GM18526 (cell line): ENCODE results near the gene KYAT1.

ENCODE experiments used
- POLR2A ChIP-seq: IDR thresholded peaks from 3 replicates; pipeline ENCODE4 v1.6.1; 2011; ENCODE audit not compliant: insufficient read length; ENCODE audit errors: extremely low read depth

Gene KYAT1

GRCh38 chr9:128877852-128878251, 3.9 kb downstream of the KYAT1 start:
- no peak for TF ChIP-seq POLR2A

- TF ChIP-seq POLR2A: no peak
Observed at GRCh38 chr9:128870128-128870940, 11.4 kb downstream of the KYAT1 start.

DNA sequence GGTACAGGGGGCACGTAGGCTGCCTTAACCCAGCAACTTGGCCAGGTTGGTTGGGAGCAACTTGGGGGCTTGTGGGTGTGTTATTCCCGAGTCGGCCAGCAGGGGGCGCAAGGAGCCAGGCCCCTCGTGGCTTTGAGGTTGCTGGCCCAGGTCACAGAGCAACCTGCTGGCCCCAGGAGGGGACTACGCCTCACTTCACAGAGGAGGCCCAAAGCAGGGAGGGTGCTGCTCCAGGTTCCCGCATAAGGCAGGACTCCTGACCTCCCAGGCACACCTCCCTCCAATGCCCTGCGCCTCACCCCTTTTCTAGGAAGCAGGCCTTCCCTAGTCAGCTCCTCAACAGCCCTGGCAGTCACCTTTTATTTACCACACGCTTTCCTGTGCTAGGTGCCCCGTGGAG, 18.1 kb downstream of the KYAT1 start:
- TF ChIP-seq POLR2A: no peak

DNA sequence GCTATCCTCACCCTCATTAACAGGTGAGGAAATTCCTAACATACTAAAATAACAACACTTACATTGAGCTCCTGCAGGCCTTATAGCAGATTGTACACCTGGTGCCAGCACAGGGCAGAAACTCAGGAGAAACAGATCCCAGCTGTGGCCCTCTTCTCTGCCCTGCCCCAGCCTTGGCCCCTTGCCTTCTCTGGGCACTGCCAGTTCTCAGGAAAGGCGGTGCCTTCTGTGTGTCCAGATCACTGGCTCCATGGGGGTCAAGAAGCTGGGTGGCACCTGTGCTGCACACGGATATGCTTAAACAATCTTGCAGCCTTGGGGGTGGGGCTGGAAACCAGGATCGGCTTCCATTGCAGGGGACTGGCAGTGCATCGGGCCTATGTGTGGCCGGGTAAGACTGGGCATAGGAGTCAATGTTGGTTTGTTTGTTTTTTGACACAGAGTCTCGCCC, 19.3 kb downstream of the KYAT1 start:
- no peak for TF ChIP-seq POLR2A

GRCh38 chr9:128861501-128861900, 20.2 kb downstream of the KYAT1 start:
- no peak for TF ChIP-seq POLR2A

DNA sequence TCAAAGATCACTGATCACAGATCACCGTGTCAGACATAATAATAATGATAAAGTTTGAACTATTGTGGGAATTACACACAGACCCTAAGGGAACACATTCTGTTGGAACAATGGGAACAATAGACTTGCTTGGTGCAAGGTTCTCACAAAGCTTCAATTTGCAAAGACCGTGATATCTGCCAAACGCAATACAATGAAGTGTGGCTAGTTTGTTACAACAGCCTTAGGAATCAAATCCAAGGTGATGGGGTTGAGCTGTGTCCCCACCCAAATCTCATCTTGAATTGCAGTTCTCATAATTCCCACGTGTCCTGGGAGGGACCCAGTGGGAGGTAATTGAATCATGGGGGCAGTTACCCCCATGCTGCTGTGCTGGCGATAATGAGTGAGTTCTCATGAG, 20.8 kb downstream of the KYAT1 start:
- no peak for TF ChIP-seq POLR2A

GRCh38 chr9:128847803-128848202, 33.9 kb downstream of the KYAT1 start:
- TF ChIP-seq POLR2A: no peak

DNA sequence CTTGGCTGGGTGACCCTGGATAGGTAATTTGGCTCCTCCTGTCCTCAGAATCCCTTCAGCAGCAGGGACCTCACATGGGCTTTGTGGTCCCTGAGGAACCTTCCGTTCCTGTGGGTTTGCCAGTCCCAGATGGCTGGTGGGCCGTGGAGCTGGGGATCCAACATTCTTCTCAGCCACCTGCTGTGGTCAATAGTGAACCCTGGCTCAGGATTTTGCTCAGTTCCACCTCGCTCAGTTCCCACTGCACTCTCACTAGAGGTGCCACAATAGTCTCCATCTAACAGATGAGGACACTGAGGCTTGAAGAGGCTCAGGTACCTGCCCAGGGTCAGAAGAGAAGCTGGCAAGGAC, 35.1 kb downstream of the KYAT1 start:
- no peak for TF ChIP-seq POLR2A

- TF ChIP-seq POLR2A: no peak
Observed at GRCh38 chr9:128845186-128845931, 36.4 kb downstream of the KYAT1 start.

GRCh38 chr9:128841694-128842492, 39.9 kb downstream of the KYAT1 start:
- no peak for TF ChIP-seq POLR2A

DNA sequence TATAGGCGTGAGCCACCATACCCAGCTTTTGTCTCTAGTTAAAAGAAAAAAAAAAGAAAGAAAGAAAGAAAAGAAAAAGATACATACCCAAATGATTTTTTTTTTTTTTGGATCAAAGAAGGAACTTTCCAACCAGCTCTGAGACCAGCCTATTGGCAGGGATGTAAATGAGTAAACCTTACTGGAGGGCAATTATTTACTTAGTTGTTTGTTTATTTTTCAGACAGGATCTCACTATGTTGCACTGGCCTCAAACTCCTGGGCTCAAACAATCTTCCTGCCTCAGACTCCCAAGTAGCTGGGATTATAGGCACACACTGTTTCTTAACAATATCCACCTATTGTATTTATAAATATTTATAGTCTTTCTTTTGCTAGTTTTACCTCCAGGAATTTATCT, 41.2 kb downstream of the KYAT1 start:
- no peak for TF ChIP-seq POLR2A

DNA sequence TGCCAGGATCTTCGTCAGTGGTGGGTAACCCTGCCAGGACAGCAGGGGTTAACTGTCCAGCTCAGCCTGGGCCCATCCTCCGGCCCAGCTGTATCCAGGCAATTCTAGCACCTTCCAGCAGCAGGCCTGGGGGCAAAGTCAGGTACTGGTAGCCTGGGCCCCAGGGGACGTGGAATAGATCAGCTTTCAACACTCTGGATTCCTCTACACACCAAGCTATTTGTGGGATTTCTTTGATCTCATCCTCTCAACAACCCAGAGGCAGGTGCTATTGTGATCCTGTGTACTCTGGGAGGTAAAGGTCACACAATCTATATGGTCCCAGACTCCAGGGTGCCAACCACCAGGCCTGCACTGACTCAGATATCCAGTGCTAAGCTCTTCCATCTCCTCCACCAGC, 43.4 kb downstream of the KYAT1 start:
- no peak for TF ChIP-seq POLR2A

DNA sequence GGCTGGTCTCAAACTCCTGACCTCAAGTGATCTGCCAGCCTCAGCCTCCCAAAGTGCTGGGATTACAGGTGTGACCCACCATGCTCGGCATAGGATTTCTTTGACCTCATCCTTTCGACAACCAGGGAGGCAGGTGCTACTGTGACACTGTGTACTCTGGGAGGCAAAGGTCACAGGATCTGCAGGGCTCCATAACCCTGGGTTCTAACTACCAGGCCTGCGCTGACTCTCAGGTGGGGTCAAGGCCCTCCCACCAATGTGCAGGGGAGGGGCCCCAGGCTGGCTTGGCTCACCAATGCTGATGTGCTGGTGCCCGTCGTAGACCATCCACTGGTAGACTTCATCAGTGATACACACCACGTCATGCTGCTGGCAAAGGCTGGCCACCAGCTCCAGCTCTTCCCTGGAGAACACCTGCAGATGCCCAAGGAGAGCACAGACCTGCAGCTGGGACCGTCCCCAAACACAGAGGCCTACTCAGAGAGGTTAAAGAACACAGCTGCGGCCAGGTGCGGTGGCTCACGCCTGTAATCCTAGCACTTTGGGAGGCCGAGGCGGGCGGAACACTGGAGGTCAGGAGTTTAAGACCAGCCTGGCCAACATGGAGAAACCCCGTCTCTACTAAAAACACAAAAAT, 45.1 kb downstream of the KYAT1 start:
- no peak for TF ChIP-seq POLR2A

DNA sequence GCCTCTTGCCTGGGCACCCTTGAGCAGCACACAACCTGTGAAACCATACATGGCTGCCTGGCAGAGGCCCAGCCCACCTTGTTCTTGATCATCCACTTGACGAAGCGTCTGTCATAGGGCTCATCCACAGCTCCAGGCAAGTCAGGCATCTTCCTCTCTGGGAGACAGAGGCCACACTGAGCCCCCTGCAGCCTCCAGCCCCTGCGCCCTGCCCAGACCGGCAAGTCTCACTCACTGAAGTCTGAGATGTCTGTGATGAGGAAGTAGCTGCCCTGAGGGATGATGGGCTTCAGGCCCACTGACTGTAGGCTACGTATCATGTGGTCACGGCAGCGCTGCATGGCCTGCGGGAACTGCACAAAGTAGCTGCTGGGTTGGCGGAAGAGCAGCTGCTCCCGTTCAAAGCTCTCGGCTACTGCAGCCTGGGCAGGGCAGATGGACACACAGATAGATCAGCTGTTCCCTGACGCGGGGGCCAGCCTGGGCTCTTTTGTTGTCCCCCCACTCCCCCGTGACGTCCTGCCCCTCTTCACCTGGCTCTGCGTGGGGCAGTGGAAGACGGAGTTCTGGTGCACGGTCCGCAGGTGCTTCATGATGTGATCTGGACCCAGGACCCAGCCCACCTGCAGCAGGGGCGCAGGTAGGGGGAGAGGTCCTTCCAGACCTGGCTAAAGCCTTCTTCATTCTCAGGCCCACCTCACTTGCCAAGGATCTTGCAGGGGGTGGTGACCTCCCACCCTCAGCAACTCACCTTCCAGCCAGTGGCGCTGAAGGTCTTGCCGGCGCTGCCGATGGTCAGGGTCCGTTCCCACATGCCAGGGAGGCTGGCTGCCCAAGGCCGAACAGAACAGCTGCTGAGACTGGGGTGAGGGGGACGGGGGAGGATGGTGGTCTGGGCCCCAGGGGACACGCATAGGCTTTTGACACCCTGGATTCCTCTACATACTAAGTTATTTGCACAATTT, 46.2 kb downstream of the KYAT1 start:
- TF ChIP-seq POLR2A: no peak
